Measurements from ENCODE around the gene KRTAP12-3. TPM values are rescaled to one million over a fixed set of nuclear protein-coding genes. Genes with fewer than 3 reads are reported as not detected.
"Not testable (repeated sequence)": the region's sequence is repeated elsewhere in the genome, so short reads cannot be mapped to it uniquely, and the experiment has no call there.

KRTAP12-3 gene
- total RNA-seq, 2 experiments from 2014 or later = not detected

DNA sequence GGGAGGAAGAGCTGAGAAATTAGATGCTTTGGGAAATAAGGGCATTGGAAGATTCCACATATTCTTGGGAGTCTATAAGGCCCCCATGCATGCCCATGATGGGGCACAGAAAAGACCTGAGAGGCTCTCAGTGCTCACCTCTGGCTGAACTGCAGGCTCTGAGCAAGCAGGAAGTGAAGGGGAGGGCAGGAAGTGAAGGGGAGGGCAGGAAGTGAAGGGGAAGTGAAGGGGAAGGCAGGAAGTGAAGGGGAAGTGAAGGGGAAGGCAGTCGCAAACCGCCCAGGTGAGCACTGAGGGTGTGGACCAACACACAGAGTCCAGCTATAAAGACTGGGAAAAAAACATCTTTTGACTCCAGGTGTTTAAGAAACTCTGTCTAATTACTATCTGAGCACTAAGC lies 27.3 kb upstream of the KRTAP12-3 start:
- Mint-ChIP-seq H3K27ac (no peak overlapping the region), H3K4me3 (no peak overlapping the region), H3K9me3 (peaks cover 34% of the 10 kb centered on the region), H3K27me3 (no peaks in the 10 kb centered on the region), H3K36me3 (peaks cover 12% of the 10 kb centered on the region), H3K4me1 (ENCODE audit: low read depth) (peaks cover 18% of the 10 kb centered on the region)
- no peak for DNase-seq
- intact Hi-C loops (cut with micrococcal nuclease) = no loop called here
- ChIA-PET POLR2A (no interaction called here), CTCF (no interaction called here)

DNA sequence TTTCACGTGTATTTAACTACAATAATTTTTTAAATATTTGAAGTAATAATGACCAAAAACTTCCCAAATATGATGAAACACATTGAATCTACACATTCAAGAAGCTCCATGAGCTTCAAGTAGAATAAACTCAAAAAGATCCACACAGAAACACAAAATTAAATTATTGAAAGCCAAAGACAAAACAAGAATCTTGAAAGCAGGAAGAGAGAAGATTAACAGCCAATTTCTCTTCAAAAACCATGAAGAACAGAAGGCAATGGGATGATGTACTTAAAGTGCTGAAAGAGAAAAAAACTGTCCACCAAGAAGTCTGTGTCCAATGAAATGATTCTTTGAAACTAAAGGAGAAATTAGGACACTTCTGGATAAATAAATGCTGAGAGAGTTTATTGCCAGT lies 25.7 kb upstream of the KRTAP12-3 start:
- H3K27me3 Mint-ChIP-seq = no peaks in the 10 kb centered on the region
- intact Hi-C loops (cut with micrococcal nuclease) = no loop called here

DNA sequence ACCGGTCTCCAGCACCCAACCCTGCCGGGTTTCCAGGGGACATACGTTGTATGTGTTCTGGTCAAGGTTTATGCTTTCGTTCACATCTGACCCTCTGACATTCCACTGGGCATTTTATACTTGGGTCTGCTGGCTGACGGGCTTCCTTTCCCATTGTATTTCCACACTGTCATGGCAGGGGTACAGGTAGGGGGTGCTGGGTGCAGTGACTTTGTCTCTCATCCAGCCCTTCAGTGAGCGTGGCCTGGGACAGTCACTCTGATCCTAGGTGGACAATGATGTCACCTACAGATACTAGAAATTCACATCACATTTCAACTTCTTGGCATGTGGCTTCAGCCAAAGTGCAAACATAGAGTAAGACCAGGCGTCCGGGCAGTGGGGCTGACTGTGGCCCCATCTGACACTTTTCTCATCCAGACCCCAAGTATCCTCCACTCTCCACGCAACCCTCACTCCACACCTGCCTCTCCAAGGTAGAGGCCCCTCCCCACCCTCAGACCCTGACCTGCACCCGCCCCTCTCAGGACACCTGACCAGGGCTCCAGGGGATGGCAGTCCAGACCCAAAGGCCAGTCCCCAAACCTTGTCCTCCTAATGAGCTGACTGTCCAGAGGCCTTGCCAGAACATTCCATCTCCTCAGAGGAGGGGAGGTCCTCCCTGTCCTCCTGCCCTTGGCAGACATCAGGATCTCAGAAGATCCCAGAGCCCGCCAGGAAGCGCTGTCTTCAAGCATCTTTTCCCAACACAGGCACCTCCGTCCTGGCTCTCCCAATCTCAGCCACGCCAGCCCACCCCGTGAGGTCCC lies 21.3 kb upstream of the KRTAP12-3 start:
- DNase-seq = no peak
- intact Hi-C loops (cut with micrococcal nuclease) = no loop called here
- Mint-ChIP-seq H3K27me3 (peaks cover 5% of the 10 kb centered on the region), H3K36me3 (peaks cover 9% of the 10 kb centered on the region), H3K9me3 (peaks cover 29% of the 10 kb centered on the region), H3K4me1 (ENCODE audit: low read depth) (no peaks in the 10 kb centered on the region), H3K4me3 (no peak overlapping the region), H3K27ac (no peak overlapping the region)
- ChIA-PET CTCF (no interaction called here), POLR2A (no interaction called here)

More for the DNA sequence above, 25.7 kb upstream of the KRTAP12-3 start:
- peaks cover 34% of the 10 kb centered on the region for H3K9me3 Mint-ChIP-seq
- peaks cover 12% of the 10 kb centered on the region for H3K36me3 Mint-ChIP-seq
- ChIA-PET POLR2A (no interaction called here), CTCF (no interaction called here)
- H3K27ac Mint-ChIP-seq = no peak overlapping the region
- peaks cover 18% of the 10 kb centered on the region for H3K4me1 Mint-ChIP-seq (ENCODE audit: low read depth)
- no peak for DNase-seq
- H3K4me3 Mint-ChIP-seq = no peak overlapping the region

- ChIA-PET CTCF (no interaction called here), POLR2A (no interaction called here)
- peaks cover 25% of the 10 kb centered on the region for H3K9me3 Mint-ChIP-seq
- intact Hi-C loops (cut with micrococcal nuclease) = no loop called here
- H3K4me1 Mint-ChIP-seq (ENCODE audit: low read depth) = no peaks in the 10 kb centered on the region
- peaks cover 6% of the 10 kb centered on the region for H3K36me3 Mint-ChIP-seq
- H3K27me3 Mint-ChIP-seq = peaks cover 5% of the 10 kb centered on the region
- DNase-seq = no peak
- H3K27ac Mint-ChIP-seq = no peak within 1 kb of the TSS
- H3K4me3 Mint-ChIP-seq = no peak within 1 kb of the TSS
Measured at GRCh38 chr21:44637018-44637850, 20.5 kb upstream of the KRTAP12-3 start, which contains the start of gene KRTAP10-10. TSS of gene KRTAP10-10 (plus strand) at chr21:44637356. CDS start at chr21:44637418, 62 bp downstream.

DNA sequence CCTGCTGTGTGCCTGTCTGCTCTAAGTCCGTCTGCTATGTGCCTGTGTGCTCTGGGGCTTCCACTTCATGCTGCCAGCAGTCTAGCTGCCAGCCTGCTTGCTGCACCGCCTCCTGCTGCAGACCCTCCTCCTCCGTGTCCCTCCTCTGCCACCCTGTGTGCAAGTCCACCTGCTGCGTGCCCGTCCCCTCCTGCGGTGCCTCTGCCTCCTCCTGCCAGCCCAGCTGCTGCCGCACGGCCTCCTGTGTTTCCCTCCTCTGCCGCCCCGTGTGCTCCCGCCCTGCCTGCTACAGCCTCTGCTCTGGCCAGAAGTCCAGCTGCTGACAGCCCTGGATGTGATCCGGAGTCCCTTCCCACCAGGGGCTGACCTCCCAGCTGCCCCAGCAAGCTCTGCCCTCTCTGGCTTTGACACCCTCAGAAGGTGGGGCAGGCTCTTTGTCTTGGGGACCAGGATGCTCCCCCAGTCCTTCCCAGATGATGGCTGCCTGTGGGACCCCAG lies 19.8 kb upstream of the KRTAP12-3 start:
- H3K27me3 Mint-ChIP-seq; DNase-seq; POLR2A ChIA-PET; intact Hi-C loops (cut with micrococcal nuclease); H3K36me3 Mint-ChIP-seq; CTCF ChIA-PET; H3K4me1 Mint-ChIP-seq (ENCODE audit: low read depth); H3K4me3 Mint-ChIP-seq; H3K27ac Mint-ChIP-seq: not testable (repeated sequence)
- H3K9me3 Mint-ChIP-seq = peaks cover 22% of the 10 kb centered on the region

GRCh38 chr21:44638506-44639330 lies 19.0 kb upstream of the KRTAP12-3 start:
- H3K36me3 Mint-ChIP-seq; H3K27me3 Mint-ChIP-seq; H3K4me1 Mint-ChIP-seq (ENCODE audit: low read depth); POLR2A ChIA-PET; DNase-seq; CTCF ChIA-PET; H3K27ac Mint-ChIP-seq; H3K4me3 Mint-ChIP-seq; intact Hi-C loops (cut with micrococcal nuclease): not testable (repeated sequence)
- H3K9me3 Mint-ChIP-seq = peaks cover 21% of the 10 kb centered on the region

DNA sequence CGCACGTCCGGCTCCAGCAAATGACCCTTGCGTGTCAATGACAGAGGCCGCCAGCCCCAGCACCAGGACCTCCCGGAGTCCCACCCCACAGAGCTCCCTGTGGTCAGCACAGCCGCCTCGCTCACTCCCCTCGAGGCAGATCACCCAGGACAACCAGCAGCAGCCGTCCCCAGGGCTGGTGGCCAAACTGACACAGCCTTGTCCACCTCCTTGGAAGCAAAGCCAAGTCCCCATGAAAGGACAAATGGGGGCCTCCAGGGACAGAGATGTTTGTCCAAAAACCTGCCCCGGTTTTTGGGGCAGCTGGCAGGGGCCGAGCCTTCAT lies 18.4 kb upstream of the KRTAP12-3 start:
- Mint-ChIP-seq H3K36me3 (peaks cover 6% of the 10 kb centered on the region), H3K4me1 (ENCODE audit: low read depth) (no peaks in the 10 kb centered on the region), H3K4me3 (no peak overlapping the region), H3K27me3 (peaks cover 5% of the 10 kb centered on the region), H3K27ac (no peak overlapping the region), H3K9me3 (peaks cover 27% of the 10 kb centered on the region)
- intact Hi-C loops (cut with micrococcal nuclease) = no loop called here
- DNase-seq = no peak
- ChIA-PET POLR2A (no interaction called here), CTCF (no interaction called here)

DNA sequence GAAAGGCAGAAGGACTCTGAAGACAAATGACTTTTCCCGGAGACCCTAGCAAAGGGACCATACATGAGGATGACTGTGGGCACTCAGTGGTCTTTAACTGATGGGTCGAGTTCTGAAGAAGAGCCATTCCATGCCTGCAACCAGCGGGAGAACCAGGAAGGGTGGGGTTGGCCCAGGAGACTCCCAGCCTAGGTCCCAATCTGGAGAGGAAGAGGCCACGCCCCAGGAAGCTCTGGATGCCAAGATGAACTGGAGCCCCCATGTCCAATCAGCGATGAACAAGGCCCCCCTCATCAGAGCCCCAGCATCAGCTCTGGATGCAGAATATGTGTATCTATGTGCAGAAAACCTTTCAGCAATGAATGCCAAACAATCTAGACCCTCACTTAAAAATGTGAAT lies 17.0 kb upstream of the KRTAP12-3 start:
- H3K9me3 Mint-ChIP-seq = peaks cover 35% of the 10 kb centered on the region
- POLR2A ChIA-PET = no interaction called here
- H3K27ac Mint-ChIP-seq = no peak overlapping the region
- H3K4me3 Mint-ChIP-seq = no peak overlapping the region
- H3K36me3 Mint-ChIP-seq = peaks cover 14% of the 10 kb centered on the region
- intact Hi-C loops (cut with micrococcal nuclease) = no loop called here
- DNase-seq = no peak
- CTCF ChIA-PET = no interaction called here
- H3K4me1 Mint-ChIP-seq (ENCODE audit: low read depth) = no peaks in the 10 kb centered on the region
- H3K27me3 Mint-ChIP-seq = peaks cover 5% of the 10 kb centered on the region

- POLR2A ChIA-PET = no interaction called here
- peaks cover 14% of the 10 kb centered on the region for H3K36me3 Mint-ChIP-seq
Measured at GRCh38 chr21:44643741-44644310, 13.9 kb upstream of the KRTAP12-3 start.

DNA sequence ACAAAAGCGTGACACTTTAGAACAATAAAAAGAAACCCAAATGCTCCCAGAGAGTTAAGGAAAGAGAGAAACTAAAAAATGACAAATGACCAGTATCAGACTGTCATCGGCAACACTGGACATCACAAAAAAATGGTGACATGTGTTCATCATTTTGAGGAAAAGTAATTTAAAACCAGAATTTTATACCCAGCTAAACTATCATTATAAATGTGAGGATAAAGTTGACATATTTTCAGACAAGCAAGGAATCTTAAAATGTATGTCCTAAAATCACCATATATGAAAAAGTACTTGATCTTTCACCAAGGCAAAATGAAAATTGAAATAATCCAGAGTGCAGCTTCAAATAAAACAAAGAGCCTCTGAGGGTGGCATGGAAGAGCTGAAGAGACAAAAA lies 12.9 kb upstream of the KRTAP12-3 start:
- ChIA-PET POLR2A (no interaction called here), CTCF (interaction anchor here (0.8 kb wide), 1 partner anchor 231 kb away, joined by 3 read pairs; no protein-coding TSS in a partner anchor)
- Mint-ChIP-seq H3K9me3 (peaks cover 35% of the 10 kb centered on the region), H3K27ac (no peak overlapping the region), H3K27me3 (peaks cover 2% of the 10 kb centered on the region), H3K36me3 (peaks cover 14% of the 10 kb centered on the region), H3K4me1 (ENCODE audit: low read depth) (no peaks in the 10 kb centered on the region), H3K4me3 (no peak overlapping the region)
- intact Hi-C loops (cut with micrococcal nuclease) = no loop called here
- DNase-seq = no peak

More at GRCh38 chr21:44643741-44644310, 13.9 kb upstream of the KRTAP12-3 start:
- Mint-ChIP-seq H3K4me1 (ENCODE audit: low read depth) (no peaks in the 10 kb centered on the region), H3K4me3 (no peak overlapping the region), H3K27ac (no peak overlapping the region), H3K9me3 (peaks cover 35% of the 10 kb centered on the region), H3K27me3 (peaks cover 5% of the 10 kb centered on the region)
- CTCF ChIA-PET = no interaction called here
- no peak for DNase-seq
- intact Hi-C loops (cut with micrococcal nuclease) = no loop called here

DNA sequence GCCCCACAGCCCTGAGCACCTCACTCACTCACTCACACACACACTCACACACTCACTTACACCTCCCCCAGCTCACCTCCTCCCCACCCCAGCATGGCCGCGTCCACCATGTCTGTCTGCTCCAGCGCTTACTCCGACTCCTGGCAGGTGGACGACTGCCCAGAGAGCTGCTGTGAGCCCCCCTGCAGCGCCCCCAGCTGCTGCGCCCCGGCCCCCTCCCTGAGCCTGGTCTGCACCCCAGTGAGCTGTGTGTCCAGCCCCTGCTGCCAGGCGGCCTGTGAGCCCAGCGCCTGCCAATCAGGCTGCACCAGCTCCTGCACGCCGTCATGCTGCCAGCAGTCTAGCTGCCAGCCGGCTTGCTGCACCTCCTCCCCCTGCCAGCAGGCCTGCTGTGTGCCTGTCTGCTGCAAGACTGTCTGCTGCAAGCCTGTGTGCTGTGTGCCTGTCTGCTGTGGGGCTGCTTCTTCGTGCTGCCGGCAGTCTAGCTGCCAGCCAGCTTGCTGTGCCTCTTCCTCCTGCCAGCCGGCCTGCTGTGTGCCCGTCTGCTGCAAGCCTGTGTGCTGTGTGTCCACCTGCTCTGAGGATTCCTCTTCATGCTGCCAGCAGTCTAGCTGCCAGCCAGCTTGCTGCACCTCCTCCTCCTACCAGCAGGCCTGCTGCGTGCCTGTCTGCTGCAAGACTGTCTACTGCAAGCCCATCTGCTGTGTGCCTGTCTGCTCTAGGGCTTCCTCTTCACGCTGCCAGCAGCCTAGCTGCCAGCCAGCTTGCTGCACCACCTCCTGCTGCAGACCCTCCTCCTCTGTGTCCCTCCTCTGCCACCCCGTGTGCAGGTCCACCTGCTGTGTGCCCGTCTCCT lies 11.1 kb upstream of the KRTAP12-3 start, which contains the start of gene KRTAP10-11:
KRTAP10-11 (plus strand) TSS at position 49 of the 856 bp plus-strand sequence; CDS start at position 94, 45 bp downstream.
- POLR2A ChIA-PET = interaction anchor here (1.1 kb wide), 1 partner anchor 11 kb away, joined by 3 read pairs; the partner anchor contains the start of gene KRTAP12-3
- DNase-seq; H3K4me3 Mint-ChIP-seq; intact Hi-C loops (cut with micrococcal nuclease); H3K4me1 Mint-ChIP-seq (ENCODE audit: low read depth); H3K27me3 Mint-ChIP-seq; CTCF ChIA-PET; H3K27ac Mint-ChIP-seq: not testable (repeated sequence)
- Mint-ChIP-seq H3K36me3 (peaks cover 11% of the 10 kb centered on the region), H3K9me3 (peaks cover 22% of the 10 kb centered on the region)
